ENCODE data around the gene FRK.
A peak's percentile ranks its signal among the peaks of the same experiment; 100 is the strongest.
"Not testable (repeated sequence)": the region's sequence is repeated elsewhere in the genome, so short reads cannot be mapped to it uniquely, and the experiment has no call there.

The FRK gene

GRCh38 chr6:116101790-116102189 is 41.1 kb upstream of the FRK start:
- TF ChIP-seq CTCF (IDR thresholded peaks at IDR 0.05): no peak
- no peak for DNase-seq (ENCODE audit: low spot score)
- Histone ChIP-seq H3K27ac (peak overlapping the region; percentile 92 to 96), H3K4me3 (peak overlapping the region; percentile 86)

- H3K27ac ChIP-seq: peak overlapping the region; percentile 92 to 96
- TF ChIP-seq CTCF (IDR thresholded peaks at IDR 0.05): no peak
- peak overlapping the region; percentile 86 for H3K4me3 ChIP-seq
- DNase-seq (ENCODE audit: low spot score): no peak
Observed at GRCh38 chr6:116101302-116101718, 40.6 kb upstream of the FRK start.

GRCh38 chr6:116100419-116101301 is 40.0 kb upstream of the FRK start, which contains the start of gene NT5DC1:
Gene NT5DC1 (plus strand): TSS chr6:116100853. CDS start chr6:116100931, 78 bp downstream.
- peak; percentile 89 for DNase-seq (ENCODE audit: low spot score)
- Histone ChIP-seq H3K27ac (peak within 1 kb of the TSS; percentile 92 to 96), H3K4me3 (peak within 1 kb of the TSS; percentile 86)
- TF ChIP-seq CTCF (IDR thresholded peaks at IDR 0.05): peak; percentile 25

- TF ChIP-seq CTCF (IDR thresholded peaks at IDR 0.05): no peak
- peak overlapping the region in 1 of 2 donors; percentile 34 for H3K27ac ChIP-seq
- no peak for DNase-seq (ENCODE audit: low spot score)
- H3K4me3 ChIP-seq: no peak overlapping the region
Observed at GRCh38 chr6:116099036-116099435, 38.3 kb upstream of the FRK start.

GRCh38 chr6:116096979-116097816 is 36.5 kb upstream of the FRK start:
- Histone ChIP-seq H3K4me3 (no peak overlapping the region), H3K27ac (no peak overlapping the region)
- no peak for DNase-seq (ENCODE audit: low spot score)
- peak; percentile 38 for TF ChIP-seq CTCF (IDR thresholded peaks at IDR 0.05)

- H3K27ac ChIP-seq; H3K4me3 ChIP-seq; DNase-seq (ENCODE audit: low spot score): not testable (repeated sequence)
Observed at GRCh38 chr6:116096048-116096759, 35.5 kb upstream of the FRK start.

GRCh38 chr6:116094041-116094440 is 33.4 kb upstream of the FRK start:
- Histone ChIP-seq H3K27ac (peak overlapping the region; percentile 57 to 77), H3K4me3 (no peak overlapping the region)
- no peak for TF ChIP-seq CTCF (IDR thresholded peaks at IDR 0.05)
- no peak for DNase-seq (ENCODE audit: low spot score)
